Bone marrow (tissue), 2 donors: ENCODE measurements around the gene GALNT2.

Experiments
- DNase-seq, 2 donors: peaks; one replicate each; lab custom pipeline; 2025; lab: John Stamatoyannopoulos, UW

The GALNT2 gene

GRCh38 chr1:230066466-230067404 is at the start of gene GALNT2:
Gene GALNT2, plus strand, starts transcription at chr1:230067238. Its CDS starts 43 bp downstream, at chr1:230067281.
- DNase-seq: peak; percentile 50 to 75

- no peak for DNase-seq
Observed at GRCh38 chr1:230020451-230020850, 46.6 kb upstream of the GALNT2 start.

- no peak for DNase-seq
Observed at GRCh38 chr1:230022666-230023380, 44.2 kb upstream of the GALNT2 start.

GRCh38 chr1:230025686-230026085 is 41.4 kb upstream of the GALNT2 start:
- no peak for DNase-seq

- no peak for DNase-seq
Observed at GRCh38 chr1:230026139-230026538, 40.9 kb upstream of the GALNT2 start.

- DNase-seq: no peak
Observed at GRCh38 chr1:230026572-230026971, 40.5 kb upstream of the GALNT2 start.

GRCh38 chr1:230028602-230029223 is 38.3 kb upstream of the GALNT2 start:
- DNase-seq: no peak

- no peak for DNase-seq
Observed at GRCh38 chr1:230029244-230029941, 37.6 kb upstream of the GALNT2 start.

- no peak for DNase-seq
Observed at GRCh38 chr1:230030122-230030821, 36.8 kb upstream of the GALNT2 start.

- no peak for DNase-seq
Observed at GRCh38 chr1:230031131-230031530, 35.9 kb upstream of the GALNT2 start.

- DNase-seq: no peak
Observed at GRCh38 chr1:230032516-230033281, 34.3 kb upstream of the GALNT2 start.

- DNase-seq: no peak
Observed at GRCh38 chr1:230037261-230037660, 29.8 kb upstream of the GALNT2 start.

GRCh38 chr1:230040440-230040839 is 26.6 kb upstream of the GALNT2 start:
- no peak for DNase-seq

- no peak for DNase-seq
Observed at GRCh38 chr1:230043081-230043480, 24.0 kb upstream of the GALNT2 start.

- DNase-seq: no peak
Observed at GRCh38 chr1:230044729-230045128, 22.3 kb upstream of the GALNT2 start.

GRCh38 chr1:230047114-230047865 is 19.7 kb upstream of the GALNT2 start:
- DNase-seq: no peak

GRCh38 chr1:230048322-230048721 is 18.7 kb upstream of the GALNT2 start:
- no peak for DNase-seq

- DNase-seq: no peak
Observed at GRCh38 chr1:230048922-230049321, 18.1 kb upstream of the GALNT2 start.

GRCh38 chr1:230049731-230050130 is 17.3 kb upstream of the GALNT2 start:
- DNase-seq: no peak
